Activated T-cell treated with anti-CD3 and anti-CD28 coated beads for 1 hour (primary cell): ENCODE data around the gene STKLD1.
"Not testable (repeated sequence)": the region's sequence is repeated elsewhere in the genome, so short reads cannot be mapped to it uniquely, and the experiment has no call there.

Experiments used
- DNase-seq: peaks from one replicate; pipeline ENCODE4 v3.0.0-alpha.2; 2020; ENCODE audit warnings: low read depth

STKLD1 gene

DNA sequence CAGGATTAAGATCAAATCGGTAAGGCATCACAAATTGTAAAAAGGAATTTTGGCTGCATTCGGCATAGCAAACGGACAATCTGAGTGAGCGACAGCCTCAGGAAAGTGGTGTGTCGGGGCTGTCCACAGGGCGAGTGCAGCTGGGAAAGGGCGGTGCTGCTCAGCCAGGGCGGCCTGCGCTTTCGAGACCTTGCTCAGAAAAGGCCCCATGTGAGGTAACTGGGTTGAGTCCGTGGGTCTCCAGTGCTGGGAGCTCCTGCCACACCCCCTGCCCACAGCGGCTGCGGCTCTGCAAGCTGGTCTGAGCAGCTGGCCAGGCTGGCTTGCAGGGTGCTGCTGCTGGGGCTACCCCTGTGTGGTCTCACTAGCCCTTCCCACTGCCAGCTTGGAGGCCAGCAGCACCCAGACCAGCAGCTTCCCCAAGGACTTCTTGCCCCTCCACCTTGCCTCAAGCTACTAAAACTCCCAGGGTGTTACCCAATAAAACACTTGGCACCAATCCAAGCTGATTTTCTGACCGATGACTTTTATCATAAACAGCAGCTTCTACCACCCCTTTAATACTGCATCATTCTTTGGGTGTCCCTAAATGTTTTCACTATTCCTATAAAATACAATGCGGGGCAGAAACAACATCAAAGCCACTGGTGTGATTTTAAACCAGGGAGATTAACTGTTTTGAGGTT, 13.7 kb upstream of the STKLD1 start:
- DNase-seq: no peak

GRCh38 chr9:133366435-133366834, 9.7 kb upstream of the STKLD1 start:
- no peak for DNase-seq

DNA sequence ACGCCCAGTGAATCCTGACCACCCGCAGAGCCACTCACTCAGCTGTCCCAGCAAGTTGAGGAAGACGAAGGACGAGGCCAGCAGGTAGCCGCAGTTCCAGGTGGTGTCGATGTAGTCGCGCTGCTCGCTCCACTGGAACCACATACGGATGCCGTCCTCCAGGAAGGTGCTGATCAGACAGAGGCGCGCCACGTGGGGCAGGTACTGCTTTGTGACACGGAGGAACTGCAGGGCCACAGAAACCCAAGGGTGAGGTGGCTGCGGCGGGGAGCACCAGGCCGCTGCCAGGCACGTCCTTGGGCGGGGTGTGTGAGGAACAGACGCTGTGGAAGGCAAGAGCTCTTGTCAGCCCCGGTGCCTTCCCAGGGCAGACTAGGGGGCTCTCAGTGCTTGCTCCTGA, 8.9 kb upstream of the STKLD1 start:
- DNase-seq: no peak

- no peak for DNase-seq
These were observed 8.4 kb upstream of the STKLD1 start for GRCh38 chr9:133367778-133368177.

- no peak for DNase-seq
These were observed 7.8 kb upstream of the STKLD1 start for GRCh38 chr9:133368249-133368881.

- DNase-seq: no peak
These were observed 6.7 kb upstream of the STKLD1 start for GRCh38 chr9:133369422-133369821.

DNA sequence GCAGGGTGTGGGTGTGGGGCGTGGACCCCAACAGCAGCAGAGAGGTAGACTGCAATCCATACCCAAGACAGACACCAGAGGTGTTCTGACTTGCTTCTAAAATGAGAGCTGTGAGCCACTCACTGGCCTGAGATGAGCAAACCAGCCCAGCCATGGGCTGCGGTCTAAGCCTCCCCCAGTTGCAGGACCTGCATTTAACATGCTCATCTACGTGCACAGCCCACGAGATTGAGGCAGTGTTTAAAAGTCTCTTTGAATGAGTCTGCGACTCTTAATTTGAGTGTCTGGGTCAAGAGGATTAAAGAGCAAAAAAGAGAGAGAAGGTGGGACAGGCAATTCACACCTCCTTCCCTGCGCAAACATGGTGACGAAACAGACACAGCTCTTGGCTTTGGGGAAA, 6.2 kb upstream of the STKLD1 start:
- DNase-seq: no peak

- no peak for DNase-seq
These were observed 5.5 kb upstream of the STKLD1 start for GRCh38 chr9:133370685-133371084.

DNA sequence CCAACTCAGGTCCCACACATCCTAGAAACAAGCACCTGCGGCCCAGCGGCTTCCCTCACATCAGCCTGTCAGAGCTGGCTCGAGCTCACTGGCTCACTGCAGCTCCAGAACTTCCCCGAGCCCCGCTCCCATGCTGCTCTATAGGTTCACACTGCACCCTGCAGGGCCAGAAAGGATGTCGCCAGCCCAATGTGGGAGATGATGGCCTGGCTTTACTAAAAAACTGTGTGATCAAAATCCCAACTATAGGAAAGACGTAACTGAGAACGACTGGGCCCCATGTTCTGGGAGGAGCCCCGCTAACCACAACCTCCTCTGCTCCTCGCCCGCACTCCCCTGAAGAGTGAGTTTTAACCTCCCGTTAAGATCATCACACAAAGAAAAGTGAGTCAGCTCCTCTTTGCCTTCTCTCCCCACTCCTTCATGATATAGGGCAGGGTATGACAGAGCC, 4.9 kb upstream of the STKLD1 start:
- peak; percentile 48 for DNase-seq

- no peak for DNase-seq
These were observed 4.0 kb upstream of the STKLD1 start for GRCh38 chr9:133372144-133372543.

GRCh38 chr9:133374612-133375115, 1.5 kb upstream of the STKLD1 start:
- DNase-seq: no peak

DNA sequence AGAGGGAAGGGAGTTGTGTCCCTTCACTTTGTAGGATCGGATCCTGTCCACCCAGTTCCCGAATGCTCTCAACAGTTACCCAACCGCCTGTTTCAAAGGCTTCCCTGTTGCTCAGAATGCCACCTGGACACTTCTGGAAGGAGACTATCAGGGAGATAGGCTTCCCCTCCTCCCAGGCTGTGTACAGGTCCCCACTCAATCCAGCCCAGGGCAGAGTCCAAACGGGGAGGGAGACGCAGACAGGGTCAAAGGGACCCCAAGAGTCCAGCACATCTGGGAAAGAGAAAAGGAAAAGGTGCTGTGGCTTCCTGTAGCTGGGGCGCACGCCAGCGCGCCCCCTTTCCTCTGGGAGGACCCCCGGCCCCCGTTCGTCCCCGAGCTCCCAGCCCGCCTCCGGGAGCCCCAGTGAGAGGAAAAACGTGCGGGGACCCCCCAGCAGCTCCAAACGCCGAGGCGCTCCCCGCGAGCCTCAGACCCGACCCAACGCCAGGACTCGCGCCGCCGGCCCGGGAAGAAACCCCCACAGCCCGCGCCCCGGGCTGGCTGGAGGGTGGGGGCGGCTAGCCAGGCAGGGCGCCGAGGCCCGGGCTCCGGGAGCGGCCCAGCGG, 946 bp upstream of the STKLD1 start:
- no peak for DNase-seq

DNA sequence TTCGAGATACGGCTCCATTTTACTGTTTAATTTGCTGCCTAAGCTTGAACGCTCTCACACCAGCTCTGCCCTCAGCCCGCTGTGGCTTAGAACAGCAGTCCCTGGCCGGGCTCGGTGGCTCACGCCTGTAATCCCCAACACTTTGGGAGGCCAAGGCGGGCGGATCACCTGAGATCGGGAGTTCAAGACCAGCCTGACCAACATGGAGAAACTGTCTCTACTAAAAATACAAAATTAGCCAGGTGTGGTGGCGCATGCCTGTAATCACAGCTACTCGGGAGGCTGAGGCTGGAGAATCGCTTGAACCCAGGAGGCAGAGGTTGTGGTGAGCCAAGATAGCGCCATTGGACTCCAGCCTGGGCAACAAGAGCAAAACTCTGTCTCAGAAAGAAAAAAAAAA, 1.1 kb downstream of the STKLD1 start:
- not testable (repeated sequence) for DNase-seq

GRCh38 chr9:133377721-133378216, 1.6 kb downstream of the STKLD1 start:
- no peak for DNase-seq

DNA sequence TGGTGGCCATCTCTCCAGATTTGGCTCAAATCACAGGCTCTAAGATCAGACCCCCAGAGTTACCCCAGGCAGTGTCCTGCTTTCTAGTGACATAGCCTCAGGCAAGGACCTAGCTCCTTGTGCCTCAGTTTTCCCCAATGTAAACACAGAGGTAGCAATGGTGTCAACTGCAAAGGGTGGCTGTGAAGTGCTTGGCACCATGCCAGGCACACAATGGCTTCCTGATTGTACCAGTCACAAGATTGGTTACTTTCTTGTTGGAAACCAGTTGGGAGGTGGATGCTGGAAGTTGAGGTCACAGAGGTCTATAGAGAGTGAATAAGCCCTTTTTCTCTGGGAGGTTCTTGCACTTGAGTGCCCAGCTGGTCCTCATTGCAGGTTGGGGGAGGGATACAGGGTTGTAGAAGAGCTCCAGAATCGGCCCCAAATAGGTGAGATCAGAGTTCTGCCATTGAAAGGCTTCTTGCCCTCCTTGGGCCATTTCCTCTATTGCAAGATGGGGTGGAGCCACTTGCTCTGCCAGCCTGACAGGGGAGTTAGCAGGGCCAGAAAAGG, 2.3 kb downstream of the STKLD1 start:
- no peak for DNase-seq

GRCh38 chr9:133379153-133380086, 3.3 kb downstream of the STKLD1 start:
- no peak for DNase-seq

DNA sequence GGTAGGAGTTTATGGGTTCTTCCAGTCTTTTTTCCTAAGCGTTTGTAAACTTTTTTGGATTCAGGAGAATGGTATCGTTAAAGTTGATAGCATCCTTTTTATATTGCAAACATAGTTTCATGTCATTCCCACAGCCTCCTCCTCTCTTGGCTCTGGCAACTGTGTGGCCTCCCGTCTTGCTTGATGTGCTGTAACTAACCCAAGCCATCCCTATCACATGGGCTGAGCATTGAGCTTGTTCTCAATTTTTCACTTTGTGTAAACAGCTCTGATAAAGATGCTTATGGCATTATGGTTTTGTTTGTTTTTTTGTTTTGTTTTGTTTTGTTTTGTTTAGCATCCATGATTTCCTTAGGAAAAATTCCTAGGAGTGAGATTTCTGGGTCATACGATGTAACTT, 4.6 kb downstream of the STKLD1 start:
- no peak for DNase-seq

- no peak for DNase-seq
These were observed 6.5 kb downstream of the STKLD1 start for GRCh38 chr9:133382507-133383141.

DNA sequence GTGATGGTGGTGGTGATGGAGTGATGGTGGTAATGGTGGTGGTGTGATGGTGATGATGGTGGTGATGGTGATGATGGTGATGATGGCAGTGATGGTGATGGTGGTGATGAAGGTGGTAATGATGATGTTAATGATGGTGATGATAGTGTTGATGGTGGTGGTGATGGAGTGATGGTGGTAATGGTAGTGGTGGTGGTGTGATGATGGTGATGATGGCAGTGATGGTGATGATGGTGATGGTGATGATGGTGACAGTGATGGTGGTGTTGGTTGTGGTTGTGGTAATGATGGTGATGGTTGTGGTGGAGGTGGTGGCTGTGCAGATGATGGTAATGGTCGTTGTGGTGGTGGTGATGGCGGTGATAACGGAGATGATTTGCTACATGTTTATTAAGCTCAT, 7.3 kb downstream of the STKLD1 start:
- no peak for DNase-seq

DNA sequence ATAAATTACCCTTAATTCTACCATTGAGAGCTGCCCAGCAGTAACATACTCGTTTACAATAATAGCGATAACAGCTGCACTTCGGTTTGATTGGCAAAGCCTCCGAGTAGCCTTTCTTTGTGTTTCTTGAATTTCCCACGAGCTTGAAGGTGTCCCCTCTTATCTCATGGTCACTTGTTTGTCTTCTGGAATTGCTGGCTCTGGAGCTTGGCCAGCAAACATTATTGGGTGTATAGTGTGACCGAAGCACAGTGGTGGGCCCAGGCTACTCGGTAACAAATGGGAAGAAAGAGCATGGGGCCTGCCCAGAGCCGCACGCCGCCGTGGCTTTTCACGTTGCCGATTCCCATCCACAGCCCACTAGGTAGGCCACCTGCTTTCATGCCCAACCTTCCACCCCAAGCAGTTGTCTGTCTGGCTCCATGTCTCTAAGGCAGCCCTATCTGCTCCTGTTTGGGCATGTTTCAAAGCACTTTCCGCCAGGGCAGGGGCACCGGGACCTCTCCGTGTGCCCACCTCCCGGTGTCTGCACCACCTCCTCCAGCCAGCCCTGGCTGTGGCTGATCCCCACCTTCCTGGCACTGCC, 8.7 kb downstream of the STKLD1 start:
- no peak for DNase-seq

- no peak for DNase-seq
These were observed 9.3 kb downstream of the STKLD1 start for GRCh38 chr9:133385452-133385851.
